HG02884 (cell line): Measurements from ENCODE around the gene SIAH1.
"Not testable (repeated sequence)": the region's sequence is repeated elsewhere in the genome, so short reads cannot be mapped to it uniquely, and the experiment has no call there.

Experiments used
- ATAC-seq: cut with Tn5 transposase; IDR thresholded peaks from one replicate; pipeline ENCODE4 v1.9.1; 2021; ENCODE audit warnings: mild to moderate bottlenecking, moderate library complexity; ENCODE audit not compliant: unreplicated experiment

SIAH1 gene

DNA sequence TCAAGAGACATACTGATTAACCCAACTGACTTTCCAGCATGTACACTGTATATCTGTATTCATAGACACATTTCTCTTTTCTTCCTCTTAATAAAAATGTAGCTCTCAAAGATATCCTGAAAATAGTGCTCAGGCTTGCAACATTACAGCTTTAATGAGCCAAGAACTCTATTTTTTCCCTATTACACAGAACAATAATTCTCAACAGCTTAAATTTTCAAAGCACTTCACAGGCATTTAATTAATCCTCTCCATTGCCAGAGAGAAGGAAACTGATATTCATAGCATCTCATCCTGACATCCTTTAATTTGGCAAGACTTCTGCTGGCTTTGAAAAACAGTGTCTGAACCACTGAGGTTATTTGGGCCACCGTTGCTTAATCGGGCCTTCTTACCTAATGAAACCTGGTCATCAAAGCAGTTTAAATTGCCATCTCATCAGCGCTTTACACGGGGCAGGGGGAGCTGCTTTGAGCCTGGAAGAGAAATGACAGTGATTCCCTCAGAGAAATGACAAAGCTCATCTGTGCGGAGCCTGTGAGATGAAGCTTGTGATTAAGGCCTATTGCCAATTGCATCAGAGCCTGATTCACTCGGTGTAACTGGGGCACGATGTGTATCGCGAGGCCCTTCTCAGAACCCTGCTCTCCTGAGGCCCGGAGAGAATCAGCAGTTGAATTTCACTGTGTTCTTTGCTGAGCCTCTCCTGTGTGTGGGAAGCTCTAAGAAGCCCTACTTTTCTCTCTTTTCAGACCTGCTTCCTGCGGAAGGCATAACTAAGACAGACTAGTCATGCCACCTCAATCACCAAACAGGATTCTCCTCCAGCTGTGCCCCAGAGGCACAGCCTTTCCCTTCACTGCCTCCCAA is 8.5 kb upstream of the SIAH1 start:
- no peak for ATAC-seq

DNA sequence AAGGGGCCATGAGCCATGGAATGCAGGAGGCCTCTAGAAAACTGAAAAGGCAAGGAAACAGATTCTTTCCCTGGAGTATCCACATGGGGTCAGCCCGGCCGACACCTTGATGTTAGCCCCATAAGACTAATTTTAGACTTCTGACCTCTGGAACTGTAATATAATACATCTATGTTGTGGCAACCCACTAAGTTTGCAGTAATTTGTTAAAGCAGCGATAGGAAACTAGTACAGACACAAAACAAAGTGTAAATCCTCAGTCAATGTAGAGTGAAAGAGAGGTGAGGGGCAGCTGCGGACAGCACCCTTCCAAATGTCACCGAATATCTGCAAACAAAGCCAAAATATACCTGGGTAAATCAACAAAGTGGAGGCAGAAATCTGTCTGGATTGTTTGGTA is 7.2 kb upstream of the SIAH1 start:
- ATAC-seq = no peak

DNA sequence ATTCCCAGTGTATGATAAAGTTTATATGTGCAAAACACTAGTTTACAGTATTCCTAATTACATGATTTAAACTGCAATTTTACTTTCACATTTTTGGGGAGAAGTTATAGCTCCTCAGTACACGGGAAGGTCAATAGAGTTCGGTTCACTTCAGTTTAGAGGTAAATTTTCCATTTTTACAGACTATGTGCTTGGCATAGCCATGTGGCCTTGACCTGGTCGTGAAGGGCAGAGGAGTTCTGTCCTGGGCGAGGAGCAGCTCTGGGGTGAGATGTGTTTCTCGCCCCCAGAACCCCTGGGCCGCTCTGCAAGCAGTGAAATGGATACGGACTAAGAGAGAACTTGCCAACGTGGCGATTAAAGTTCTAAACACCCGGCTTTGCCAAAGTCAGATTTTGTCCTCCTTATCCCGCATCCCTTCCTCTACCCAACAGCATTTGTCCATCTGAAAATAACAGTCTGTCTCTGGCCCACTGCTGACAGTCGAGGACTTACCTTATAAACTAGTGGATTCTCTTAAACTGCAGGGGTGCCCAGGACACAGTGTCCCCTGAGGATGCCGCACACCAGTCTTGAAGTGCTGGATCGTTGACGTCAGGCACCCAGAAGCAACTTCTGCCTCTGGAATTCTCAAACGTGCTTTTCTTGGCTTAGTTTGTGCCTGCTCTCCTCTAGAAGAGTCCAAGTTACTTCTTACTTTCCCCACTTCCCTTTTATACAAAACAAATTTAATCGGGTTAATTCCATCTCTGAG is 1.5 kb upstream of the SIAH1 start:
- no peak for ATAC-seq

DNA sequence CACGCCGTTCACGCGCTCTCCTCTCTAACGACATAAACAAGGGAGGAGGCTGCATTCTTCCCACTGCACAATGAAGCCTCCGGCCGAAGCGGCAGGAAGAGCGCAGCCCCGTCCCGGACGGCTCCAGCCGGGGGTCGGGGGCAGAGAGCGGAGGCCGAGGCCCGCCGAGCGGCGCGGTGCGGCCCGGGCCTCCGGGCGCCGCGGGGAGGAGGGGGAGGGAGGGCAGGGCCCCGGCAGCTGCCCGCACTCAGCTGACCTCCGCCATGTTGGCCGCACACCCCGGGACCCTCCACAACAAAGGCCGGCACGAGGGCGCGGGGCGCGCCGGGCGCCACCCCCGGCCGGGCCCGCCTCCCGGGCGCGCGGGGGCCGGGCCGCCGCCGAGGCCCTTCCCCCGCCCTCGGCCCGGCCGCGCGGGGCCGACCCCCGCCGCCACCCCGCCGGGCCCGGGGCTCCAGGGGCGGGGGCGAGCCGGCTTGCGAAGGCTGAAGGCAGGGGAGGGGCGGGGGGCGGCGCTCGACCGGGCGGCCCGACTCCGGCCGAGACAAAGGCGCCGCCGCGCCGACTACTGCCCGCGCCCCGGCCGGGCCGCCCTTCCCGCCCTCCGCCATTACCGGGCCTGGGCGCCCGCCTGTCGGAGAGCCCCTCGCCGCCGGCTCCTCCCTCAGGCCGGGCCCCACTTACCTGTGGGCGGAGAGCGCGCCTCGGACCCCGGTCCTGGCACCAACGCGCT is 527 bp downstream of the SIAH1 start:
- peak; percentile 53 for ATAC-seq

GRCh38 chr16:48383877-48384519 is 1.2 kb downstream of the SIAH1 start:
- ATAC-seq = no peak

GRCh38 chr16:48383009-48383876 is 2.0 kb downstream of the SIAH1 start:
- no peak for ATAC-seq

DNA sequence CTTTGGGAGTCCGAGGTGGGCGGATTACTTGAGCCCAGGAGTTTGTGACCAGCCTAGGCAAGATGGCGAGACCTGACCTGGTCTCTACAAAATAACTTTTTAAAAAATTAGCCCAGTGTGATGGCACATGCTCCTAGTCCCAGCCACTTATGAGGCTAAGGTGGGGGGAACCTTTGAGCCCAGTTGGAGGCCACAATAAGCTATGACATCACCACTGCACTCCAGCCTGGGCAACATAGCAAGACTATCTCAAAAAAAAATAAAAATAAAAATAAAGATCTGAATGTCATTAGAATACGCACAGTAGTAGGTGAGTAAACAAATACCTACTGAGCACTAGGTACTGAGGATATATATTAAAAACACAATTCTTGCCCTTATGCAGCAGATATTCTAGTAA is 3.1 kb downstream of the SIAH1 start:
- ATAC-seq = no peak

- no peak for ATAC-seq
Measured at GRCh38 chr16:48381201-48381600, 4.0 kb downstream of the SIAH1 start.

DNA sequence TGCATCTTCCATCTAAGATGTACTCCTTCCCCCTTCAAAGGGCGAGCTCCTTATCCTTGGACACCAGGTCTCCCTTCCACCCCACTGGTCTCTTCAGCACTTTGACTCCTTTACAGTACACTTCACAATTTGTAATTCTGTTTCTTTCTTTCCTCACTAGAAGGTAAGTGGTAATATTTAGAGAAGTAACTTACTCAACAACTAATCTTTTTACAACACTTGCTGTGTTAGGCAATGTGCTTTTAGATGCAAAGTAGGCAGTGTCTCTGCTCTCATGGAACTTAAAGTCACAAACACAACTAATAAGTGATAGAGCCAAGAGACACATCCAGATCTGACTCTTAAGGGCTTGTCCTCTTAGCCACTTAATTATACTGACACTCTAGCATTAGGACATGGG is 6.4 kb downstream of the SIAH1 start:
- no peak for ATAC-seq

DNA sequence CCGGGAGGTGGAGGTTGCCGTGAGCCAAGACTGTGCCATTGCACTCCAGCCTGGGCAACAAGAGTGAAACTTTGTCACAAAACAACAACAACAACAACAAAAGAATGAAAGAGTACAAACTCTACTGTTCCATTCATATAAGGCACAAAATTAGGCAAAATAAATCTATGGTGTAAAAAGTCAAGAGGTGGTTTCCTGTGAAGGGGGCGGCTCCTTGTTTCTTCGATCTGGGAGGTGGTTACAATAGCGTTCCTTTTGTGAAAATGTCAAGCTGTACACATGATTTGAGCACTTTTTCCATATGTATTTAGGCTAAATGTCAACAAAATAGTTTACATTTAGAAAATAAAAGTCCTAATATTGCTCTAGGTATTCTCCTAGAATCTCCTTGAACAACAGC is 6.9 kb downstream of the SIAH1 start:
- no peak for ATAC-seq

- not testable (repeated sequence) for ATAC-seq
Measured at GRCh38 chr16:48377301-48377700, 7.9 kb downstream of the SIAH1 start.

GRCh38 chr16:48374255-48374654 is 11.0 kb downstream of the SIAH1 start:
- no peak for ATAC-seq

DNA sequence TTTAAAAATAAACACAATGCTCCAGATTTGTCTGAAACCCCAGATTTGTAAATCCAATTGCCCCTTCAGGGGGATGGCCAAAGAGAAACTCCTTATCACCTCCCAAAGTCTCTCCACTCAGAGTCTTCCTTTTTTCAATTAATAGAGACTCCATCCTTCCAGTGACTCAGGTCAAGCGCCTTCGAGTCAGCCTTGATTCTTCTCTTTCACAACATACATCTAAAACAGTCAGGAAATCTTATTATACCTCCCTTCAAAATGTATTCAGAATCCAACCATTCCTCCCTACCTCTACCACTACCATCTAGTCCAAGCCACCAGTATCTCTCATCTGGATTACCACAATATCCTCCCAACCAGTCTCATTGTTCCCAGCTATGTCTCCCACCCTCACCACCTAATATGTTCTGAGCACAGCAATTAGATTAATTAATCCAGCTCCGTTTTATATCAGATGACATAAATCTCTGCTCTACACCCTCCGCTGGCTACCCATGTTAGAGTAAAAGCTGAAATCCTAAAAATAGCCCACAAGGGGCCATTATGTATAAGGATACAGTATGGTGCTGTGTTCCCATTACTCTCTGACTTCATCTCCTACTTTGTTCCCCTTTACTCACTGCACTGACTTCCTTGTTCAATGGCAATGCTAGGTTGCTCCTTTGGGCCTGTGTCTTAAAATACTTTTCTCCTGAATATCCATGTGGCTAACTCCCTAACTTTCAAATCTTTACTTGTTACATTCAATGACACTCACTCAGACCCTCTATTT is 11.8 kb downstream of the SIAH1 start:
- ATAC-seq = no peak

DNA sequence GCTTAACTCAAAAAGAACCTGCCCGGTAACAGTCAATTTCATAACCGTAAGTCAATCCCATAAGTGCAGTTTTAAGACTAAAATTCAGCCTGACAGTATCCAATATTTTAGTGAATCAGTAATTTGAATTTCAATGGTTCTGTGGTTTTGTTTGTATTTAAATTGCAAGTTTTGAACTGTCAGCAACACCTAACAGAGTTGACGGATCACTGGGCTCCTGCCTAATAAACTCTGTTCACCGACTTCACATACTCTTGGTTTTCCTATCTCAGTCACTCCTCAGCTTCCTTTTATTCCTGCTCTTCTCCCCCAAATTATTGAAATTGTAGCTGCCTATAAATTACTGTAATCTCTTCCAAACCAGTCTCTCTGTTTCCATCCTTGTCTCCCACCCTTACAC is 12.5 kb downstream of the SIAH1 start:
- ATAC-seq = no peak

DNA sequence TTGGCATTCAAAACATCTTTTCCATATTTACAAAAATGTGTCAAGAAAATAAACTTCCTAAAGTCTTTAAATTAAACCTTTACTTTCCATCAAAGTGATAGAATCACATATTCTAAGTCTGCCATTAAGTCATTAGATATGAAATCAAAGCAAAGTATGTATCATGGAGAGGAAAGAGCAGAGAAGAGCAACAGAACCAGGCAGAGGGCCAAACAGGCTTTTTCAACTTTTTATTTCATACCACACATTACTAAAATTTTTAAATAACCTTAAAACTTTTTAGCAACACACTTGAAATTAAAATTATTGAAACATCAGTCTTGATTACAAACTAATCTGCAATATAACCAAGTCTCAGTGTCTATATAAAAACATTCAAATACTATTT is 13.8 kb downstream of the SIAH1 start:
- no peak for ATAC-seq

DNA sequence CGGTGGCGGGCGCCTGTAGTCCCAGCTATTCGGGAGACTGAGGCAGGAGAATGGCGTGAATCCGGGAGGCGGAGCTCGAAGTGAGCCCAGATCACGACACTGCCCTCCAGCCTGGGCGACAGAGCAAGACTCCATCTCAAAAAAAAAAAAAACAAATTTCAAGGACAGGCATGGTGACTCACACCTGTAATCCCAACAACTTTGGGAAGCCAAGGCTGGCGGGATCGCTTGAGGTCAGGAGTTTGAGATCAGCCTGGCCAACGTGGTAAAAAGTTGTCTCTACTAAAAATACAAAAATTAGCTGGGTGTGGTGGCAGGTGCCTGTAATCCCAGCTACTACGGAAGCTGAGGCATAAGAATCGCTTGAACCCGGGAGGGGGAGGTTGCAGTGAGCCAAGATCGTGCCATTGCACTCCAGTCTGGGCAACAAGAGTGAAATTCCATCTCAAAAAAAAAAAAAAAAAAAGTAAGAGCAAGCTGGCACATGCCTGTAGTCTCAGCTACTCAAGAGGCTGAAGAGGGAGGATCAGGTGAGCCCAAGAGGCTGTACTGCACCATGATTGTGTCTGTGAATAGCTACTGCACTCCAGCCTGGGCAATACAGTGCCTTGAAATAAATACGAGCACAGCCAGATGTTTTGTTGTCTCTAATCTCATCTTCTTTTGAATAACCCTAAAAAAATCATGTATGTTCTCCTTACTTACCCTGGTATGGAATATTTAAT is 14.4 kb downstream of the SIAH1 start:
- not testable (repeated sequence) for ATAC-seq

- ATAC-seq = no peak
Measured at GRCh38 chr16:48370229-48370628, 15.0 kb downstream of the SIAH1 start.

DNA sequence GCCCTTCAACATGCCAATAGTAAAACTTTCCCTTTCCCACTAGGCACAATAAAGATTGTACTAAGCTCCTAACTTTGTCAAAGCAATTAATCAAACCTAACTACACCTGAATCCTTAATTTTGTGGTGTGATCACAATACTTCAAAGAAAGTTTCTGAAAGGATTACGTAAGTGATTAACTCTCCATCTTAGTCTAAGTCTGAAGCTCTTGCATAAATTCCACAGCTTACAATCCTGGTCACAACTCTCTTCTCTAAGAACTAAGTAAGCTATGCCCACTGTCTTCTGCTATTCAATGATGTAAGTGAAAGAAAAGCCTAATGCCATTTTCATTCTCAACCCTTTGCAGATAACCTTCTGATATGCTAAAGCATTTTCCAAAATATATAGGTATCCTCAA is 15.4 kb downstream of the SIAH1 start:
- no peak for ATAC-seq
